ENCODE data around the gene ZFP36L1. TPM values are rescaled to one million over a fixed set of nuclear protein-coding genes. Genes with fewer than 3 reads are reported as not detected.
A peak's percentile ranks its signal among the peaks of the same experiment; 100 is the strongest.

Gene ZFP36L1
- total and polyA plus RNA-seq, 2 of the 13 experiments (the other 11 are each of a cell fraction or from before 2014, with no cell fraction given): 7.4 to 10.2 TPM

DNA sequence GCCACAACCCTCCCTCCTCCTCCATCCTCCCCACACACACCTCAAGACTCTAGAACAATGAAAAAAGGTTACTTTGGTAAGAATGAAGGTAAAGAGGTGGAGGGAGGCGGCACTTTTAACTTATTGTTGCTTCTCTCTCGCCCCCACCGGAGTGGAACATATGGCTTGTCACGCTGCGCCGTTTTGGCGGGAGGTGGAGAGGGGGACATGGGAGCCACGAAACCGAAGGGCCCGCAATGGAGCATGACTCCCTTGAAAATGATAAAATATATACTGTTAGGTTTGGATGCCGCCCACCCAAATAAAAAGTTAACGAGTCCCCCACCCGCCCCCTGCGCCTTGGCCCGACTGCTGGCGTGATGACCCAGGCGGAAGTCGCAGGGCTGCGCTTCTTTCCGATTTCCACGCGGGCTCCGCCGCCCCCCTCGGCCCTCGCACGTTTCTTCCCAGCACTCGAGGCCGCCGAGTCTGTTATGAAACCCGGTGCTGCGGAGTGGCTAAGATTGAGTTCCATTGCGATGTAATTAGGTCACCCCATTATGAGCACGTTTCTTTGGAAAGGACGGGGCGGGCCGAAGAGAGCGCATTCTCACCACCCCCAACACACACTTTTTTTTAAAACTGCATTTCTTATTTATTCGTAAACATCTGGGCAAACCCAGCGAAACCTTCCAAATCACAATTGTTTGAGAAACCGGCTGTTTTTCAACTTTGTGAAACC is 1.4 kb upstream of the ZFP36L1 start (continued):
- TF ChIP-seq ZMYM3 (CRISPR knock-in tag; IDR thresholded peaks at IDR 0.05): no peak
- TF ChIP-seq ISL2 (CRISPR knock-in tag; IDR thresholded peaks at IDR 0.05): no peak
- no peak for TF ChIP-seq RBAK (CRISPR knock-in tag; IDR thresholded peaks at IDR 0.05)
- no peak for TF ChIP-seq MBNL3 (CRISPR knock-in tag; conservative IDR thresholded peaks at IDR 0.05)
- peak; percentile 63; the same call in 1 of the 2 replicates for TF ChIP-seq ZNF891 (CRISPR knock-in tag; IDR thresholded peaks at IDR 0.05)
- TF ChIP-seq ZNF543 (CRISPR knock-in tag; IDR thresholded peaks at IDR 0.05): peak; percentile 33
- TF ChIP-seq ZNF225 (CRISPR knock-in tag; IDR thresholded peaks at IDR 0.05): no peak
- peak; percentile 44 for TF ChIP-seq GMEB1 (CRISPR knock-in tag; IDR thresholded peaks at IDR 0.05; ENCODE audit: borderline replicate concordance)
- no peak for TF ChIP-seq ZNF720 (CRISPR knock-in tag; IDR thresholded peaks at IDR 0.05)
- no peak for TF ChIP-seq SMAD1 (CRISPR knock-in tag; IDR thresholded peaks at IDR 0.05; ENCODE audit: borderline replicate concordance, low read depth)
- TF ChIP-seq SOX5 (CRISPR knock-in tag; IDR thresholded peaks at IDR 0.05; ENCODE audit: borderline replicate concordance): peak; percentile 48
- TF ChIP-seq GMEB2 (CRISPR knock-in tag; IDR thresholded peaks at IDR 0.05; ENCODE audit: low read depth): no peak
- TF ChIP-seq ZNF263 (CRISPR knock-in tag; IDR thresholded peaks at IDR 0.05): no peak
- no peak for TF ChIP-seq NFIC (IDR thresholded peaks at IDR 0.05; ENCODE audit: low read length)
- TF ChIP-seq GPN1 (CRISPR knock-in tag; IDR thresholded peaks at IDR 0.05; ENCODE audit: borderline replicate concordance): no peak
- no peak for TF ChIP-seq ZNF282 (IDR thresholded peaks at IDR 0.05; ENCODE audit: partially characterized antibody)
- no peak for TF ChIP-seq MED8 (CRISPR knock-in tag; IDR thresholded peaks at IDR 0.05; ENCODE audit: insufficient replicate concordance)
- TF ChIP-seq KDM2A (CRISPR knock-in tag; IDR thresholded peaks at IDR 0.05; ENCODE audit: borderline replicate concordance, low read depth): peak; percentile 83
- TF ChIP-seq GATAD2A (CRISPR knock-in tag; IDR thresholded peaks at IDR 0.05): peak; percentile 54
- peak; percentile 35; the same call in 1 of the 2 replicates for TF ChIP-seq FOXA3 (CRISPR knock-in tag; IDR thresholded peaks at IDR 0.05)
- peak; percentile 70 for TF ChIP-seq POLR2AphosphoS5 (IDR thresholded peaks at IDR 0.05; ENCODE audit: low read depth, low read length)
- no peak for TF ChIP-seq PHB2 (IDR thresholded peaks at IDR 0.05; ENCODE audit: partially characterized antibody)
- 0 out of 2 replicates have a peak, but pooled peaks have one; percentile 36 for TF ChIP-seq POLR2AphosphoS2 (IDR thresholded peaks at IDR 0.05; ENCODE audit: low read depth, low read length)
- 0 out of 2 replicates have a peak, but pooled peaks have one; percentile 26 for TF ChIP-seq ZNF33A (CRISPR knock-in tag; IDR thresholded peaks at IDR 0.05; ENCODE audit: borderline replicate concordance)
- no peak for TF ChIP-seq SP140L (CRISPR knock-in tag; IDR thresholded peaks at IDR 0.05; ENCODE audit: borderline replicate concordance)
- TF ChIP-seq, protein P1, sequence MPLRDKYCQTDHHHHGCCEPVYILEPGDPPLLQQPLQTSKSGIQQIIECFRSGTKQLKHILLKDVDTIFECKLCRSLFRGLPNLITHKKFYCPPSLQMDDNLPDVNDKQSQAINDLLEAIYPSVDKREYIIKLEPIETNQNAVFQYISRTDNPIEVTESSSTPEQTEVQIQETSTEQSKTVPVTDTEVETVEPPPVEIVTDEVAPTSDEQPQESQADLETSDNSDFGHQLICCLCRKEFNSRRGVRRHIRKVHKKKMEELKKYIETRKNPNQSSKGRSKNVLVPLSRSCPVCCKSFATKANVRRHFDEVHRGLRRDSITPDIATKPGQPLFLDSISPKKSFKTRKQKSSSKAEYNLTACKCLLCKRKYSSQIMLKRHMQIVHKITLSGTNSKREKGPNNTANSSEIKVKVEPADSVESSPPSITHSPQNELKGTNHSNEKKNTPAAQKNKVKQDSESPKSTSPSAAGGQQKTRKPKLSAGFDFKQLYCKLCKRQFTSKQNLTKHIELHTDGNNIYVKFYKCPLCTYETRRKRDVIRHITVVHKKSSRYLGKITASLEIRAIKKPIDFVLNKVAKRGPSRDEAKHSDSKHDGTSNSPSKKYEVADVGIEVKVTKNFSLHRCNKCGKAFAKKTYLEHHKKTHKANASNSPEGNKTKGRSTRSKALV (CRISPR knock-in tag; IDR thresholded peaks at IDR 0.05): no peak
- TF ChIP-seq RAD51 (IDR thresholded peaks at IDR 0.05; ENCODE audit: borderline replicate concordance): no peak
- TF ChIP-seq ZNF768 (CRISPR knock-in tag; IDR thresholded peaks at IDR 0.05): no peak; the same call in 1 of the 2 replicates
- no peak for TF ChIP-seq RELA (CRISPR knock-in tag; IDR thresholded peaks at IDR 0.05)

Measured in HepG2 (cell line).